Head of caudate nucleus (tissue), 42 donors: ENCODE measurements around the gene ZNF497.
A peak's percentile ranks its signal among the peaks of the same experiment; 100 is the strongest.
"Not testable (repeated sequence)": the region's sequence is repeated elsewhere in the genome, so short reads cannot be mapped to it uniquely, and the experiment has no call there.

ENCODE experiments used
- DNase-seq, 42 donors: peaks; one replicate each; pipeline versions ENCODE4 v3.0.0 to v3.0.0-alpha.2; 2020 to 2021; ENCODE audit warnings: mixed read lengths in 7 of 42
- intact Hi-C: fragments of 100-400 bp; cut with DNase I; formaldehyde crosslinking; loops from one replicate; pipeline ENCODE4 v1.15.0; 2022

ZNF497 gene

DNA sequence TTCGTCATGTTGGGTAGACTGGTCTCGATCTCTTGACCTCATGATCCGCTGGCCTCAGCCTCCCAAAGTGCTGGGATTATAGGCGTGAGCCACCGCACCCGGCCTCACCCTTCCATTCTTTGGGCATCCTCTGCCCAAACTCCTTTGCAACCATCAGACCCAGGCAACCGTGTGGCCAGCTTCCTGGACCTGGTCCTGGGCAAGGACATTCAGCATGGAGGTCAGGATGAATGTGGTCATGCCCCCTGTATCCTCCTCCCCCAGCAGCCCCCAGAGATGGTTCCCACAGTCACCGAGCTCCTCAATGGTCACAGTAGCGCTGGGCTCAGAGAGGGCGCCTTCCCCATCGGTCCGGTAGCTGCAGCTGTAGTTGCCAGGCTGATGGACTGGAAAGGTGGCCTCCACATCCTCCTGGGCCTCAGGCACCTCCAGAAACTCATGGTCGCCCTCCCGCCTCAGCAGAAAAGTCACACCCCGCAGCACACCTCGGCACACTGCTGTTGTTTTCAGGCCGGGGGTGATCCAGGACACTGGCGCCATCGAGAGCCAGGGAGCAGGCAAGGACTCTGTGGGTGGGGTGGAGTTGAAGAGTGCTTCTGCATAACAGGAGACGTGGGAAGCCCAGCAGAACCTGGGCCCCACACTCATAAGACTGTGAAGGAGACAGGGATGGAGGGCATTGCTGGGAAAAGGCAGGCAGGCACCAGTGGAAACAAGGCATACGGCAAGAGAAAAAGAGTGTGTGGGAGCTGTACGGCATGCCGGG is 10.4 kb downstream of the ZNF497 start:
- DNase-seq: peak in 1 of 42 donors; percentile 28
- intact Hi-C loops: no loop called here

GRCh38 chr19:58351558-58351878 is 11.0 kb downstream of the ZNF497 start:
- intact Hi-C loops: no loop called here
- no peak for DNase-seq

GRCh38 chr19:58350871-58351557 is 11.5 kb downstream of the ZNF497 start:
- no peak for DNase-seq
- intact Hi-C loops: no loop called here

DNA sequence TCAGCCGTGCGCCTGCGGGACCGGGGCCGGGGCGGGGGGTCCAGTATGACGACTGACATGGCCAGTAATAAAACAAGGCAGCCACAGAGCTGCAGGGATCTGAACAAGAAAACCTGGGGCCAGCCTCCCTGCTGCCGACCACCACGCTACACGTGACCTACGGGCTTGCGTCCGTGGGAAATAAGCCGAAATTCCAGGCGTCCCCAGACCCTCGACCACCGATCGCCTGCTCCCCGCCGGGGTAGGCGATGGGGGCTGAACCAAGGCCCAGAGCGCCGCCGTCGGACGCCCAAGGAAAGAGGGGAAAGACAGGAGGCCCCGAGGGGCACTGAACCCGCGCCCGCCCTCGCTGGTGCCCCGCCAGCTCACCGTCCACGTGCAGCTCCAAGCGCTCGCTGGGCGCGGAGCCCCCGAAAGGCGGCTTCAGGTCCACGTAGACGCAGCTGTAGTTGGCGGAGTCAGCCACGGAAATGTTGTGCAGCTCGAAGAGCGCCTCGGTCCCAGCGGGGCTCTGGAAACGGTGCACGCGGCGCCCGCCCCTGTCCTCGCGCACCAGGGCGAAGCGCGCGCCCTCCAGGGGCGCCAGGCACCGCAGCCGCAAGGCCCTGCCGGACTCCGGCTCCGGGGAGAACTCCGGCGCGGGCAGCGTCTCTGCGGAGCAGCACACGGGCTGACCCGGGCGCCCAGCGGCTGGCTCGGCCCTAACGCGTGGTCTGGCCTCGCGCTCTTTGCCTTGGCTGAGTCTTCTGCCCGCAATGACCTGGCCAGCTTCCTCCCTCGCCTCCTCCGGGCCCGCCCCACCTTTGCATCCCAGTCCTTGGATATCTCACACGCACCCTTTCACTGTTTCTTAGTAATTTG is 12.3 kb downstream of the ZNF497 start:
- intact Hi-C loops: no loop called here
- no peak for DNase-seq

DNA sequence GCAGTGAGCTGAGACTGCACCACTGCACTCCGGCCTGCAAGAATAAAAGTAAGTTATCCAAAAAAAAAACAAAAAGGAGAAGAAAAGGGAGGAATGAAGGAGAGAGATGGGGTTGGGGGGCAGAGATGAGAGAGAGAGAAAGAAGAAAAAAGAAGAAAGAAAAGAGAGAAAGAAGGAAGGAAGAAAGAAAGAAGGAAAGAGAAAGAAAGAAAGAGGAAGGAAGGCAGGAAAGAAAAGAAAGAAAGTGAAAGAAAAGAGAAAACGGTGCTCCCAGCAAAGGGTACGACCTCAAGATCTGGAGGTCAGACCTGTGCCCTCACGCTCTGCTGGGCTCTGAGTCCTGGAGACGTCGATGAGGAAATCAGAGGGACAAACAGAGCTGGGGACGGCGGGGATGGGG is 13.0 kb downstream of the ZNF497 start:
- intact Hi-C loops: no loop called here
- no peak for DNase-seq

GRCh38 chr19:58348080-58348479 is 14.5 kb downstream of the ZNF497 start:
- DNase-seq: peak in 3 of 42 donors; percentile 8 to 37 (median 33)
- intact Hi-C loops: not testable (repeated sequence)

GRCh38 chr19:58346961-58347929 is 15.3 kb downstream of the ZNF497 start:
- DNase-seq: peak; percentile 46 to 90 (median 82)
- intact Hi-C loops: no loop called here

DNA sequence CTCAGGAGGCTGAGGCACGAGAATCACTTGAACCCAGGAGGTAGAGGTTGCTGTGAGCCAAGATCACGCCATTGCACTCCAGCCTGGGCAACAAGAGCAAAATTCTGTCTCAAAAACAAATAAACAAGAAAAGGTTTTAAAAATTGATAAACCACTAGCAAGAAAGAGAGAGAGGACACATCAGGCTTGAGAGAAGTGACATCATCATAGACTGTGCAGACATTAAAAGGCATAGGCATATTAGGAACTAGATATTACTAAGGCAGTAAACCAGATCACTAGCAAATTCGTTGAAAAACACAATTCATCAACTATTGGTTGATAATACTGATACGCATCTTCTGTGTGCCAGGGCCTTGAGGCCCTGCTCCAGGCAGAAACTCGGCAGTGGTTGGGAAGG is 17.0 kb downstream of the ZNF497 start:
- intact Hi-C loops: no loop called here
- no peak for DNase-seq

GRCh38 chr19:58338825-58339558 is 23.6 kb downstream of the ZNF497 start:
- intact Hi-C loops: no loop called here
- DNase-seq: peak in 1 of 42 donors; percentile 26

GRCh38 chr19:58338336-58338735 is 24.2 kb downstream of the ZNF497 start:
- intact Hi-C loops: no loop called here
- no peak for DNase-seq

DNA sequence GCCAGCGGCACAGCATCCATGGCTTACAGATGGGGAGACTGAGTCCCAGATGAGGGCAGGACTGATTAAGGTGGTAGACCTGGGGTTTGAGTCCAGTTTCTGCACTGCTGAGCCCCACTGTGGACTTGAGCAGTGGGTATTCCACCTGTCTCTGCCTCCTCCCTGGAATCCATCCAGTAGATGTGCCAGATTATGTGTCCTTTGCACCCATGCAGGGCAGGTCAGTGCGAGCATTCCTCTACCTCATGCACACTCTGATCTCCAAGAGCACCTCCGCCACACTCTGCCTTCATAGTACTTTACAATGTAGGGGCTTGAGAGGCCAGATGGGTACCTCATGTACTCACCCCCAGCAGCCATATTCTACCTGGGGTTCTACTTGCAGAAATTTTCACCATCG is 25.7 kb downstream of the ZNF497 start:
- intact Hi-C loops: no loop called here
- no peak for DNase-seq

DNA sequence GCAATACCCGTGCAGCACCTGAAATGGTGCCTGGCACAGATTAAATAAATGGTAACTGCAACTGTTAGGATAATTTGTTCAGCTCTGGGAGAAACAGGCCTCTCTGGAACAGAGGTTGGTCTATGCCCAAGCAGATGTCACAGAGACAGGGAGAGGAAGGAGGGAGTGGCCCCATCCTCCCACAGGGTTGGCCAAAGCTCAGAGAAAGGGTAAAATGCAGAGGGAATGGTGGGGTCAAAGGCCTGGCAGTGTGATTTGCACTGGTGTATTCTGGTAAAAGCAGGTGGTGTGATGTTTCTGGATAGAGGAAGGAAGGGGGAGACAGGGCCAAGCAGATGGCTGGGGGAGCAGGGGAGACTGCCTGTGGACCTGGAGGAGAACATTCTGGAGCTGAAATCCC is 26.3 kb downstream of the ZNF497 start:
- intact Hi-C loops: no loop called here
- DNase-seq: no peak

GRCh38 chr19:58335630-58336029 is 26.9 kb downstream of the ZNF497 start:
- DNase-seq: no peak
- intact Hi-C loops: no loop called here

DNA sequence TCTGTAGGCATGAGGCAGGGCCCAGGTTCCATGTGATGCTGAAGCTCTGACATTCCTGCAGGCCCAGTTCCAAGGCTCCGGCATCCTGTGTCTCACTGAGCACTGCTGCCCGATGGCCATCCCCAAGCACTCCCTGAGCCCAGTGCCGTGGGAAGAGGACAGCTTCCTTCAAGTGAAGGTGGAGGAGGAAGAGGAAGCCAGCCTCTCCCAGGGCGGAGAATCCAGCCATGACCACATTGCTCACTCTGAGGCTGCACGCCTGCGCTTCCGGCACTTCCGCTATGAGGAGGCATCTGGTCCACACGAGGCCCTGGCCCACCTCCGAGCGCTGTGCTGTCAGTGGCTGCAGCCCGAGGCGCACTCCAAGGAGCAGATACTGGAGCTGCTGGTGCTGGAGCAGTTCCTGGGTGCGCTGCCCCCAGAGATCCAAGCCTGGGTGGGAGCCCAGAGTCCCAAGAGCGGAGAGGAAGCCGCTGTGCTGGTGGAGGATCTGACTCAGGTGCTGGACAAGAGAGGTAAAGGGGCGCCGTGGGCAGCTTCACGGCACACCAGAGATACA is 27.8 kb downstream of the ZNF497 start:
- no peak for DNase-seq
- intact Hi-C loops: no loop called here

DNA sequence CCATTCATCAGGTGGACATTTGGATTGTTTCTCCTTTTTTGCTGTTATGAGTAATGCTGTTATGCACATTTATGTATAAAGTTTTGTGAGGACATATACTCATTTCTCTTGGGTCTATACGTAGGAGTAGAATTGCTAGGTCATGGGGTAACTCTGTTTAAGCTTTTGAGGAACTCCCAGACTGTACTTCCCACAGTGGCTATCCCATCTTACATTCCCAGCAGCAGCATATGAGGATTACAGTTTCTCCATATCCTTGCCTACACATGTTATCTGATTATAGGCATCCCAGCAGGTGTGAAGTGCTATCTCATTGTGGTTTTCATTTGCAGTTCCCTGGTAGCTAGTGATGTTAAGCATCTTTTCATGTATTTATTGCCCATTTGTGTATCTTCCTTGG is 29.9 kb downstream of the ZNF497 start:
- no peak for DNase-seq
- intact Hi-C loops: no loop called here

DNA sequence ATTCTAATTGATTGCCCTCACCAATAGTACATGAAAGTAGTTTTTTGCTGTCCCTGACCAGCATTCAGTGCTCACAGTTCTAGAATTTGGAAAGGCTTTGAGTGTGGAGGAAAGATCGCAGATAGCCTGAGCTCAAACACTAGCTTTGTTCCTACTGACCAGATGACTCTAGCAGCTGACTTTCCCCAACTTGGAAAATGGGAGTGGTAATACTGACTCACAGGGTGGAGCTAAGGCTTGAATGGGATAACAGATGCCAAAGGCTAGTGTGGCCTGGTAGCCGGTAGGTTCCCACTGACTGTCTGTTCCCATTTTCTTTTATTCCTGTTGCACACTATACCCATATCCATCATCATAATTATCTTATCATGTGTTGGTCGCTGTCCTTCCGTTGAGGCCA is 32.1 kb downstream of the ZNF497 start:
- peak in 30 of 42 donors; percentile 27 to 90 (median 61) for DNase-seq
- intact Hi-C loops: no loop called here

DNA sequence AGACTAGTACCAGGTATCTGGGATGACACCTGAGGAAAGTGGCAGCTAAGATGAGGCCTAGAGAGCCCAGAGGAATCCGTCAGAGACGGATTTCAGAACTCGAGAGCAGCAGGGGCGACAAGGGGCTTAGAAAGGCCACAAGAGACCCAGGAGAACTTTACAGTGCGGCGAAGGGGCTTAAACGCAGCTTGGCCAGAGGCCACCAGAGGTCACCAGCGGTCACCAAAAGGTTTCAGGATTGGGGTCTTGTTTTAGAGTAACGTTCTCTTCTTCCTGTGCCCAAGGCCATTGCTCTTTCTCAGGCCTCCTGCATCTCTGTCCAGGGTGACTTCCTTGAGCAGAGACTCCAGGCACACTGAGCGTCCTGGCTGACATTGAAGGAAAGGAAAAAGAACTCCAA is 33.6 kb downstream of the ZNF497 start:
- intact Hi-C loops: no loop called here
- no peak for DNase-seq
